Measurements from ENCODE around the gene GGNBP2. TPM values are rescaled to one million over a fixed set of nuclear protein-coding genes. Genes with fewer than 3 reads are reported as not detected.

The GGNBP2 gene
- polyA plus RNA-seq, 1 of the 3 experiments (the other 2 are of a cell fraction): 79.3 TPM

GRCh38 chr17:36629252-36629847 is 84.6 kb downstream of the GGNBP2 start (continued):
- TF ChIP-seq ZBTB33 (IDR thresholded peaks at IDR 0.05; ENCODE audit: borderline replicate concordance, low read depth) (no peak), TCF12 (IDR thresholded peaks at IDR 0.05) (no peak), RCOR1 (IDR thresholded peaks at IDR 0.05; ENCODE audit: low read length) (peak; percentile 25; the same call in 1 of the 2 replicates)

- no peaks in the 10 kb centered on the region for H3K36me3 ChIP-seq (replicated peaks in 1 of 2; ENCODE audit: control insufficient read depth in 1 of 2, insufficient read depth in 2 of 2, low read length in 1 of 2)
- WGBS (ENCODE audit: low lambda C conversion rate): 68% methylated on average over 7 of the region's 8 CpGs
- H3K27me3 ChIP-seq (ENCODE audit: insufficient read depth): no peaks in the 10 kb centered on the region
- H3K9ac ChIP-seq: no peak overlapping the region
- no peaks in the 10 kb centered on the region for H3K9me3 ChIP-seq
- ChIA-PET POLR2A (no interaction called here), CTCF (interaction anchor here (0.6 to 13.5 kb wide), 52 partner anchors 9 to 744 kb away, joined by 3 to 236 read pairs (median 6); partner anchors contain the start of genes AATF, LHX1 and MRM1)
- no peaks in the 10 kb centered on the region for H4K20me1 ChIP-seq (ENCODE audit: insufficient read depth)
- H3K27ac ChIP-seq (ENCODE audit: low read depth in 2 of 2, low read length in 1 of 2): no peak overlapping the region
- no peaks in the 10 kb centered on the region for H3F3A ChIP-seq (replicated peaks; ENCODE audit: insufficient read depth)
- H2AFZ ChIP-seq (ENCODE audit: low read depth): no peak overlapping the region
- H3K4me1 ChIP-seq (ENCODE audit: control insufficient read depth in 1 of 2, insufficient read depth in 2 of 2, low read depth in 1 of 2, low read length in 1 of 2): peaks cover 0 to 18% of the 10 kb centered on the region in 2 experiments; a peak in 1 of 4 replicates
- no peak overlapping the region for H3K4me2 ChIP-seq
- H3K9me2 ChIP-seq: no peaks in the 10 kb centered on the region
- H3K4me3 ChIP-seq (ENCODE audit: low read depth in 2 of 2, low read length in 1 of 2): no peak overlapping the region
- H3K79me2 ChIP-seq (ENCODE audit: insufficient read depth): no peaks in the 10 kb centered on the region
- no peak for DNase-seq
- TF ChIP-seq JUND (IDR thresholded peaks at IDR 0.05) (no peak), RCOR1 (IDR thresholded peaks at IDR 0.05; ENCODE audit: low read length) (no peak), SIN3A (IDR thresholded peaks at IDR 0.05; ENCODE audit: borderline replicate concordance, low read depth, low read length) (no peak), RAD21 (IDR thresholded peaks at IDR 0.05; ENCODE audit: low read length) (no peak), EZH2phosphoT487 (IDR thresholded peaks at IDR 0.05; ENCODE audit: borderline replicate concordance, low read depth) (no peak), SMC3 (IDR thresholded peaks at IDR 0.05; ENCODE audit: low read depth, low read length) (no peak), NRF1 (IDR thresholded peaks at IDR 0.05; ENCODE audit: low read depth, low read length) (no peak), GABPA (IDR thresholded peaks at IDR 0.05; ENCODE audit: low read depth) (no peak), REST (IDR thresholded peaks at IDR 0.05; ENCODE audit: low read depth, low read length) (no peak), NFIC (IDR thresholded peaks at IDR 0.05; ENCODE audit: borderline replicate concordance) (no peak), EP300 (IDR thresholded peaks at IDR 0.05; ENCODE audit: borderline replicate concordance in 1 of 2, low read depth in 1 of 2, low read length in 1 of 2) (no peak), MEF2A (IDR thresholded peaks at IDR 0.05; ENCODE audit: borderline replicate concordance, low read depth) (no peak), GATA2 (CRISPR knock-in tag; IDR thresholded peaks at IDR 0.05) (no peak), IRF3 (IDR thresholded peaks at IDR 0.05; ENCODE audit: low read depth, low read length) (no peak)
- TF ChIP-seq, protein P1, sequence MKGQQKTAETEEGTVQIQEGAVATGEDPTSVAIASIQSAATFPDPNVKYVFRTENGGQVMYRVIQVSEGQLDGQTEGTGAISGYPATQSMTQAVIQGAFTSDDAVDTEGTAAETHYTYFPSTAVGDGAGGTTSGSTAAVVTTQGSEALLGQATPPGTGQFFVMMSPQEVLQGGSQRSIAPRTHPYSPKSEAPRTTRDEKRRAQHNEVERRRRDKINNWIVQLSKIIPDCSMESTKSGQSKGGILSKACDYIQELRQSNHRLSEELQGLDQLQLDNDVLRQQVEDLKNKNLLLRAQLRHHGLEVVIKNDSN (IDR thresholded peaks at IDR 0.05; ENCODE audit: borderline replicate concordance, low read depth): no peak
Measured at GRCh38 chr17:36629970-36630502, 85.3 kb downstream of the GGNBP2 start.
